ENCODE data around the gene CCDC82. TPM values are rescaled to one million over a fixed set of nuclear protein-coding genes. Genes with fewer than 3 reads are reported as not detected.

Gene CCDC82
- total RNA-seq, 2 experiments from 2014 or later, result 23.7 to 24.4 TPM

DNA sequence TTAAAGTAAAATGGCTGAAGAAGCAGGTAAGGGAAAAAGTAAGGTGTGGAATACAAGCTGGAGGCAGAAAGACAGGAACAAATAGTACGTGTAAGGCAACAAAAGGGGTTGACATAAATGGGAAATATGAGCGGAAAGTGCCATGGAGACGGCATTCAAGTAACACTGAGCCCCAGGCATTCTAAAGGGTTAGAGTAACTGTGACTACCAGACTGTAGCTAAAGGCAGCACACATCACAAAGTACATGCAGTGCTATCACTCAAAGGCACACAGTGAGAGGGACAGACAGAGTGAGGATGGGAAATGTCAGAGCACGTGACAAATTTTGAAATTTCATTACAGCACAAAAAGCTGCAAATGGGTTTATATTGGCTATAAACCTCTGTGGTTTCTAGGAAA is 32.9 kb downstream of the CCDC82 start:
- TF ChIP-seq, protein P1, sequence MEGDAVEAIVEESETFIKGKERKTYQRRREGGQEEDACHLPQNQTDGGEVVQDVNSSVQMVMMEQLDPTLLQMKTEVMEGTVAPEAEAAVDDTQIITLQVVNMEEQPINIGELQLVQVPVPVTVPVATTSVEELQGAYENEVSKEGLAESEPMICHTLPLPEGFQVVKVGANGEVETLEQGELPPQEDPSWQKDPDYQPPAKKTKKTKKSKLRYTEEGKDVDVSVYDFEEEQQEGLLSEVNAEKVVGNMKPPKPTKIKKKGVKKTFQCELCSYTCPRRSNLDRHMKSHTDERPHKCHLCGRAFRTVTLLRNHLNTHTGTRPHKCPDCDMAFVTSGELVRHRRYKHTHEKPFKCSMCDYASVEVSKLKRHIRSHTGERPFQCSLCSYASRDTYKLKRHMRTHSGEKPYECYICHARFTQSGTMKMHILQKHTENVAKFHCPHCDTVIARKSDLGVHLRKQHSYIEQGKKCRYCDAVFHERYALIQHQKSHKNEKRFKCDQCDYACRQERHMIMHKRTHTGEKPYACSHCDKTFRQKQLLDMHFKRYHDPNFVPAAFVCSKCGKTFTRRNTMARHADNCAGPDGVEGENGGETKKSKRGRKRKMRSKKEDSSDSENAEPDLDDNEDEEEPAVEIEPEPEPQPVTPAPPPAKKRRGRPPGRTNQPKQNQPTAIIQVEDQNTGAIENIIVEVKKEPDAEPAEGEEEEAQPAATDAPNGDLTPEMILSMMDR (IDR thresholded peaks at IDR 0.05), result no peak
- no peaks in the 10 kb centered on the region for H3K4me1 Mint-ChIP-seq (ENCODE audit: low read depth)
- peaks cover 69% of the 10 kb centered on the region for H3K36me3 Mint-ChIP-seq (ENCODE audit: low read depth)
- ChIA-PET POLR2A (no interaction called here), CTCF (interaction anchor here (2.1 kb wide), 1 partner anchor 14 kb away, joined by 8 read pairs; the partner anchor contains the start of gene MAML2)
- no peaks in the 10 kb centered on the region for H3K27me3 Mint-ChIP-seq
- intact Hi-C loops (cut with DNase I, micrococcal nuclease), result no loop called here
- Histone ChIP-seq H3K27me3 (ENCODE audit: control insufficient read depth in 1 of 2, insufficient read depth in 2 of 2, low read length in 2 of 2) (no peaks in the 10 kb centered on the region), H3K4me1 (ENCODE audit: insufficient read depth, low read length) (no peaks in the 10 kb centered on the region), H3K9me3 (ENCODE audit: control insufficient read depth in 1 of 2, insufficient read depth in 1 of 2, low read length in 2 of 2) (no peaks in the 10 kb centered on the region), H3K36me3 (ENCODE audit: insufficient read depth, low read length) (peaks cover 42% of the 10 kb centered on the region), H3K4me3 (ENCODE audit: low read length) (no peak overlapping the region), H3K27ac (ENCODE audit: low read depth in 1 of 2, low read length in 2 of 2) (no peak overlapping the region)
- ATAC-seq (ENCODE audit: poor library complexity), result no peak
- H3K27ac Mint-ChIP-seq, result no peak overlapping the region
- no peak overlapping the region for H3K4me3 Mint-ChIP-seq
- no peak for DNase-seq
- no peaks in the 10 kb centered on the region for H3K9me3 Mint-ChIP-seq

DNA sequence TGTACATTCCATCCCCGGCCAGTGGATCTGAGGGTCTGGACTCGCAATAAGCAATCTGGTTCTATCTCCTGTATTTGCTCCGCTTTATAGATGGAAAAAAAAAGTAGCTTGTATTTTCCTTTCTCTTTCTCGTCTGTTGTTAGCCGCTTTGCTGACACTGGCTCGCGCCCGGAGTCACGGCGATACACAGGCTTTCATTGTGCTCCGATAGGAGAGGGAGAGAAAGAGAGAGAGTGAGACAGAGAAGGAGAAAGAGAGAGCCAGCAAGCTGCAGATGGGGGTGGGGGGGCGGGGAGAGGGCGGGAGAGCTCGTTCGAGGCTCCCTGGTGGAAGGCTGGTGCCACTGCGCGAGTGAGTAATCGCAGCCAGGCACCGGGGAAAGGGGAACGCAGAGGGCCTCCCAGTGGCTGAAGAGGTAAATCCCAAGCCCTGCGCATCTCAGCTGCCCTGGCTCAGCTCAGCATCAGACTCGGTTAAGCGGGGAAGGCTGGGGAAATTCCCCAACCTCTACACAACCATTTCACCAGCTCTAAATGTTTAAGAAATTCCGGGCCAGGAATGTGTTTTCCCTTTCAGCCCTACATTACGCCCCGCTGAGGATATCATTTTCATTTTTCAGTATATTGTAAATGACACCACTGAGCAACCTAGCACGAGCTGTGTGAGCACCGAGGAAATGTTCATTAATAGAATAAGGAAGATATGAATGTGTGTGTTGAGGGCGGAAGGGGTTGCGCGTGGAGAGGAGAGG is 46.6 kb downstream of the CCDC82 start, which contains the start of gene MAML2:
TSS of gene MAML2 (minus strand) at position 235 of the 751 bp plus-strand sequence. CDS start 1,300 bp downstream, outside the sequence.
- Mint-ChIP-seq H3K27ac (peak within 1 kb of the TSS; percentile 87), H3K27me3 (no peaks in the 10 kb centered on the region), H3K36me3 (ENCODE audit: low read depth) (peaks cover 43% of the 10 kb centered on the region), H3K9me3 (no peaks in the 10 kb centered on the region), H3K4me1 (ENCODE audit: low read depth) (peaks cover 32% of the 10 kb centered on the region), H3K4me3 (peak within 1 kb of the TSS; percentile 97)
- TF ChIP-seq, protein P1 (IDR thresholded peaks at IDR 0.05), result peak; percentile 96
- Histone ChIP-seq H3K9me3 (ENCODE audit: control insufficient read depth in 1 of 2, insufficient read depth in 1 of 2, low read length in 2 of 2) (no peaks in the 10 kb centered on the region), H3K36me3 (ENCODE audit: insufficient read depth, low read length) (no peaks in the 10 kb centered on the region), H3K4me1 (ENCODE audit: insufficient read depth, low read length) (peaks cover 43% of the 10 kb centered on the region), H3K27ac (ENCODE audit: low read depth in 1 of 2, low read length in 2 of 2) (peak within 1 kb of the TSS; percentile 45 to 86), H3K4me3 (ENCODE audit: low read length) (peak within 1 kb of the TSS; percentile 92), H3K27me3 (ENCODE audit: control insufficient read depth in 1 of 2, insufficient read depth in 2 of 2, low read length in 2 of 2) (no peaks in the 10 kb centered on the region)
- CTCF ChIA-PET, result interaction anchor here (0.6 to 4.8 kb wide), 102 partner anchors 10 to 507 kb away, joined by 3 to 80 read pairs (median 5); partner anchors contain the start of genes CCDC82 and JRKL
- DNase-seq, result peak; percentile 83 to 97 (median 89)
- POLR2A ChIA-PET, result interaction anchor here (0.7 to 7.6 kb wide), 61 partner anchors 11 to 1192 kb away, joined by 3 to 51 read pairs (median 4); partner anchors contain the start of genes CCDC82, CEP57, FAM76B and JRKL
- intact Hi-C loops (cut with DNase I, micrococcal nuclease), result loop anchor here (1.0 to 5.0 kb wide), 15 partner anchors 36 to 507 kb away; partner anchors contain the start of genes CCDC82 (in 1 of the 2) and JRKL (in 1 of the 2)
- peak; percentile 88 for ATAC-seq (ENCODE audit: poor library complexity)

DNA sequence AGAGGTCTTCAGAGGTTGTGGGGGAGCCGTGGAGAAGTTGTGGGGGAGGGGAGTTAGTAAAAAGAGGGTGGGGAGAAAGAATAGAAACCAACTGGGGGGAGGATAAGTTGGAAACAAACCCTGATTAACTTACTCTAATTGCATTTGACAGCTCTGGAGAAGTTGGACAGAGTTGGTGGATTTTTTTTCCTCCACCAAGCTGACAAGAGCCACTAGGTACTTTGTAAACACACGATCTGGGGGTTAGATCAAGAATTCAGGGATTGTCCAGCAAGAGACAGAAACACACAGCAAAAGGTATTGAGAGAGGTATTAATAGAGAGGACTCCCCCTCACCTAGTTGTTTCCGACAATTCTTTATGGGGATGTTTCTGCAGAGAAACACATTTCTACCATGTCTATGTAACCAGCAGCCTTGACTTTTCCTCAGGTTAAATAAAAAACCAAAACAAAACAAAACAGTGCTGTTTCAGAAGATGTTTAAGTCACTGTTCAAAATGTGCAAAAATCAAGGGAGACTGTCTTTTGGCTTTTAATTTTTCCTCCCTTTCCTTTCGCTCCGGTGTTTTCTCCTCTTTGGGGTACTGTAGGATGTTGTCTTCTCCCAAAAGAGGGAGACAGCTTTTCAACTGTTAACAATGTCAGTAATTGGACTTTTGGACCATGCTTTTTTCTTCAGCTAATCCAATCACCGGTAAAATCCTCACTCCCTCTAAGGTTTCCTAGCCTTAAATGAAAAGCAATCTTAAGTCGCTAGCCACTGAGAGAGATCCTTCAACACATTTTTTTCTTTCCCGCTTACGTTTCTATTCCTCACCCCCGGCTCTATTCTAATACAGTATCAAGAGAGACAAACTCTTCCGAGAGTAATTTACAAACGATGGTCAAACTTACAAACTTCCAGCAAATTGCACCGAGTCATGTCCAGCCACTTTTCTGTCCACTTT is 47.4 kb downstream of the CCDC82 start:
- H3K4me1 Mint-ChIP-seq (ENCODE audit: low read depth), result peaks cover 40% of the 10 kb centered on the region

More for the DNA sequence above, 47.4 kb downstream of the CCDC82 start:
- H3K4me1 ChIP-seq (ENCODE audit: insufficient read depth, low read length), result peaks cover 48% of the 10 kb centered on the region
- TF ChIP-seq, protein P1 (IDR thresholded peaks at IDR 0.05), result no peak
- Mint-ChIP-seq H3K27ac (peak overlapping the region; percentile 87), H3K36me3 (ENCODE audit: low read depth) (peaks cover 52% of the 10 kb centered on the region), H3K27me3 (no peaks in the 10 kb centered on the region), H3K9me3 (no peaks in the 10 kb centered on the region), H3K4me3 (peak overlapping the region; percentile 97)
- POLR2A ChIA-PET, result interaction anchor here (0.7 to 7.6 kb wide), 66 partner anchors 10 to 1191 kb away, joined by 3 to 51 read pairs (median 4); partner anchors contain the start of genes CCDC82, CEP57, FAM76B and JRKL
- peak in 1 of 14 experiments; percentile 35 for DNase-seq
- no peak for ATAC-seq (ENCODE audit: poor library complexity)
- intact Hi-C loops (cut with DNase I, micrococcal nuclease), result loop anchor here (1.0 to 5.0 kb wide), 11 partner anchors 35 to 505 kb away; partner anchors contain the start of genes CCDC82 (in 1 of the 2) and JRKL (in 1 of the 2)
- H3K27me3 ChIP-seq (ENCODE audit: control insufficient read depth in 1 of 2, insufficient read depth in 2 of 2, low read length in 2 of 2), result no peaks in the 10 kb centered on the region
- no peaks in the 10 kb centered on the region for H3K36me3 ChIP-seq (ENCODE audit: insufficient read depth, low read length)
- H3K9me3 ChIP-seq (ENCODE audit: control insufficient read depth in 1 of 2, insufficient read depth in 1 of 2, low read length in 2 of 2), result no peaks in the 10 kb centered on the region
- CTCF ChIA-PET, result interaction anchor here (0.6 to 4.8 kb wide), 95 partner anchors 11 to 506 kb away, joined by 3 to 80 read pairs (median 5); partner anchors contain the start of genes CCDC82 and JRKL
- H3K4me3 ChIP-seq (ENCODE audit: low read length), result peak overlapping the region; percentile 92
- H3K27ac ChIP-seq (ENCODE audit: low read depth in 1 of 2, low read length in 2 of 2), result peak overlapping the region; percentile 45 to 86

Measured in CD4-positive, alpha-beta T cell (primary cell).